Epithelial cell of proximal tubule (primary cell): ENCODE data around the gene PHF2. TPM values are rescaled to one million over a fixed set of nuclear protein-coding genes. Genes with fewer than 3 reads are reported as not detected.

Experiments
- DNase-seq: peaks from one replicate; pipeline ENCODE4 v3.0.0-alpha.2; 2011; ENCODE audit warnings: low read depth
- H3K4me3 ChIP-seq: 2 replicates; pipeline ENCODE4 v1.5.1; 2011; ENCODE audit warnings: low read depth, mild to moderate bottlenecking, low read length
- CTCF ChIP-seq: conservative IDR thresholded peaks from 2 replicates; pipeline ENCODE4 v1.5.1; 2012; ENCODE audit warnings: low read depth, mild to moderate bottlenecking, low read length
- total RNA-seq: library from RNA; depleted of rRNA; stranded (reverse); fragments of >200 nt; gene quantifications from 2 replicates; pipeline ENCODE4 v1.2.3, GENCODE V29; 2015

PHF2 gene
- total RNA-seq, 1 donor from 2014 or later, result 11.4 TPM

GRCh38 chr9:93574091-93574899 is 2.1 kb upstream of the PHF2 start:
- H3K4me3 ChIP-seq, result no peak overlapping the region
- no peak for DNase-seq
- TF ChIP-seq CTCF, result no peak

GRCh38 chr9:93574900-93575795 is 1.2 kb upstream of the PHF2 start:
- no peak for TF ChIP-seq CTCF
- peak overlapping the region; percentile 74 for H3K4me3 ChIP-seq
- DNase-seq, result no peak

- H3K4me3 ChIP-seq, result peak overlapping the region; percentile 74
- no peak for DNase-seq
- TF ChIP-seq CTCF, result no peak
Observed at GRCh38 chr9:93575796-93576257, 557 bp upstream of the PHF2 start.

- peak overlapping the region; percentile 60 for H3K4me3 ChIP-seq
- DNase-seq, result no peak
- no peak for TF ChIP-seq CTCF
Observed at GRCh38 chr9:93577078-93577974, 942 bp downstream of the PHF2 start.

DNA sequence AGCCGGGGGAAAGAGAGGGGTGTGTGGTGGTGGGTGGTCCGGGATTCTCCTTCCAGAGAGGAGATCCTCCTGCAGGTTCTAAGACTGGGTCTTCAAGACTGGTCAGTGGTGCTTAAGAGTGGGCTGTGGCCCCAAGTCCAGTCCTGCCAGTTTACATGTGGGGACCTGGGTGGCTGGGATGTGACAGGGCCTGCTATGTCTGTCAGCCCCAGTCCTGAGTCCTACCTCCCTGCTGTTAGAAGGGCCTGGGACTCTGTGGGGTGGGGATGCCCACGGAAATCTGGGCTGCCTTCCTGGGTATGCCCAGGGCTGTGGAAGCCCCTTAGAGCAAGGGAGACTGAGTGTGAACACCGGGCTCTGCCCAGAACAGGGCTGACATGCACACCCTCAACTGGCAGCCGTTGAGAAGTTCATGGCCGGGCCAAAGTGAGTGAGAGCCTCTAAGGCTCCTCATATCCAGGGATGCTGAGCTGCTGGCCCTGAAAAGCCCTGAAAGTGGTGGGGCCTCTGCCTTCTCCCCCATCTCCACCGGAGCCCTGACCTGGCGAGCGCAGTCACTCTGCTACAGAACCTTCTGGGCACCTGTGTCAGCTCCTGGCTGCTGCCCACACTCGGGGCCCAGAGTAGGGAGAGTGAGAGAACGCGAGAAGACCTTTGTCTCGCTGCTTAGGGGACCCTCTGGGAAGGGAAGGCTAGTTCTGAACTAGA is 1.7 kb downstream of the PHF2 start:
- peak overlapping the region; percentile 60 for H3K4me3 ChIP-seq
- DNase-seq, result no peak
- TF ChIP-seq CTCF, result no peak

DNA sequence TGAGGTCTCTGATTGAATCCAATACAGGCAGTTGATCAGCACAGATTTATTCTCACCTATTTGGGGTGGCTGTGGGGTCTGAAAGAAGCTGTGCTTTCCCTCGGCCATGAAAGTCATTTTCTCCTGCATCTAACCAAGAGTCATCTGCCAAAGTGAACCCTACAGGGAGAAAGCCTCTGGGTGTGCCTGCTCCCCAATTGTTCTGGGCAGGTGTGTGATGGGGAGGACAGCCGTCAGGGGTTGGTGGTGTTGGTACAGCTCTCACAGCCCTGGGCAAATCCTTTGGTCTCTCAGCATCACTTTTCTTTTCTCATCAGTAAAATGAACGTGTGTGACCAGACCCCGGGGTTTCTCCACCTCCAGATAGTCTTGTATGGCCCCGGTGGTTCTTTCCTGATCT is 2.5 kb downstream of the PHF2 start:
- TF ChIP-seq CTCF, result no peak
- no peak overlapping the region for H3K4me3 ChIP-seq
- DNase-seq, result no peak
